Activated CD4-positive, CD25-positive, alpha-beta regulatory T cell treated with anti-CD3 and anti-CD28 coated beads, Interleukin-2, amount 50 U/mL, for 24 hours (primary cell): ENCODE measurements around the gene PCSK9.
"Not testable (repeated sequence)": the region's sequence is repeated elsewhere in the genome, so short reads cannot be mapped to it uniquely, and the experiment has no call there.

Experiments
- ATAC-seq, 2 donors: fragments of 150-1000 bp; cut with Tn5 transposase; one replicate each; pipeline ENCODE4 v1.10.0; 2021; ENCODE audit warnings: mild to moderate bottlenecking in 1 of 2, moderate library complexity in 1 of 2

PCSK9 gene

DNA sequence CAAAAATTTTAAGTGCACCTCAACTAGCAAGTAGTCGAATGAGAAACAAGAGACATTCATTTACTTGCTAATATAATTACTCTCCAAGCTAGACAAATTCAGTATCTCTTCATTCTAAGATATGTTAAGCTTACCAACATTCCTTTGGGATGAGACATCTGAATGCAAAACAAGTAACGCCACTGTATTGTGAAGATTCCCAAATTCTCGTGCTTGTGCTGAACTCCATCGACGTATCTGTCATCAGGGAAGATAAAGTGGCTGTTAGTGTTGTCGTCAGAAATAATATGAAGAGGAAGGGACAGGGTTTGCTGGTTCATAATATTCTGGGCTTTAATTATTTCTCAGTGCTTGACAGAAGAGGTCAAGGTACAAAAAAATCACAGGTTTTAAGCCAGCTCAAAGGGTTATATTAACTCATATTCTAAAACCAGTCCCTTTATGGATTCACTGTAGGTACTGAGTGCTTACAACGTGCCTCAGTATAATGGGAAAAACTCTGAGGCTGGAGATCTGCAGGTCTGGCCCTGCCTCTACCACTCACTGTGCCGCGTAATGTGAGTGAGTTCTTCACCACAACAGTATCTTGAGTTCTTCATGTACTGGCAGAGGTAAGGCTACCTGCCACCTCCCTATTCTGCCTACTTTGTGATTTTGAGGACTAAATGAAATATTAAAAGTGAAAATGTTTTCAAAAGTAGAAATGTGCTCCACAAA is 42.0 kb downstream of the PCSK9 start:
- no peak for ATAC-seq

GRCh38 chr1:55081905-55082296 is 42.6 kb downstream of the PCSK9 start:
- no peak for ATAC-seq

GRCh38 chr1:55084257-55084656 is 44.9 kb downstream of the PCSK9 start:
- no peak for ATAC-seq

GRCh38 chr1:55087439-55087838 is 48.1 kb downstream of the PCSK9 start:
- no peak for ATAC-seq

DNA sequence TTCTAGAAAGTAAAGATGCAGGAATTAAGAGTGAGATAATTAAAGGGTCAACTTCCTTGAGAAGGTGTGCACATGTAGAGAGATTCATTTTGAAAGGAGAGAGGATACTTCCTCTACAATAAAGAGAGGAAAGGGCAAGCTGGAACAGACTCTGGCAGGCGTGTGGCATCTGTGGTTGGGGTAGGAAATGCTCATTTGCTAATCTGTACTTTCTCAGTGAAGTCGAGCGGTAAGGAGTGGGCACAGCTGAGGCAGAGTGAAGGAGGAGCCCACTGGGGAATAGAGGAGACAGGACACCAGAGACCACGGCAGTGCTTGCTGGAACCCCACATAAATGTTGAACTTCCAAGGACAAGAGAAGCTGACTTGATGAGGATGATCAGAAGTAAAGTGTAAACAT is 49.1 kb downstream of the PCSK9 start:
- no peak for ATAC-seq

DNA sequence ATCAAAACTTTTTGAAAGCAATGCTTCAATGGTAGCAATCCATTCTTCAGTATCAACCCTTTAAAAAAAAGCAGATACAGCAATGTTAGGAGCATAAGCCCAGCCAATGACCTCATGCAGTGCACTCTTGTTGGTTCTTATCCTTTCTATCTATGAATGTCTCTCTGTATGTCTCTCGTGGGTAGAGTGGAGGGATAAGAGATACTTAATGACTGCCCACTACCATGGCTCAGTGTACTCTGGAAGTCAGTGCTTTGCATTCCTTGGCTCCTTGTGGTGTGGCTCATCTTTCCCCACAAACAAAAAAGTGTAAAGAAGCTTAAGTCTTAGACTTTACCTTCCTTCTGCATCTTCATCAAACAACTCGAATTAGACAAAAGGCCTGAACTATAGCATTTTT is 50.3 kb downstream of the PCSK9 start:
- no peak for ATAC-seq

DNA sequence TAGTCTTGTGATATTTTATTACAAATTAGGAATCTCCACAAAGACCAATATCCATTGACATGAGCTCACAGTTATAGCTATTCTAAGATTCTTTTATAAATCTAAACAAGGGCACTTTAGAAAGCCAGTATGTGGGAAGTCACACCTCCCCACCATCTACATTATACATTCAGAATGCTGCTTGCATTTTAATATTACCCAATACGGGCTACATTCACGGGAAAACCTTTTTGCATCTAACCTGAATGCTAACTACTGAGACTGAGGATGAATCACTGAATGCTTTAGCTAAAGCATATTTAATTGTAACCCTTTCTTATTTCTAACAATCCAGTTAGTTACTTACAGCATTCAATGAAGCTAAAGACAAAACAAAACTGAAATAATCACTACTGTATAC is 53.1 kb downstream of the PCSK9 start:
- no peak for ATAC-seq

GRCh38 chr1:55095095-55095494 is 55.7 kb downstream of the PCSK9 start:
- no peak for ATAC-seq

DNA sequence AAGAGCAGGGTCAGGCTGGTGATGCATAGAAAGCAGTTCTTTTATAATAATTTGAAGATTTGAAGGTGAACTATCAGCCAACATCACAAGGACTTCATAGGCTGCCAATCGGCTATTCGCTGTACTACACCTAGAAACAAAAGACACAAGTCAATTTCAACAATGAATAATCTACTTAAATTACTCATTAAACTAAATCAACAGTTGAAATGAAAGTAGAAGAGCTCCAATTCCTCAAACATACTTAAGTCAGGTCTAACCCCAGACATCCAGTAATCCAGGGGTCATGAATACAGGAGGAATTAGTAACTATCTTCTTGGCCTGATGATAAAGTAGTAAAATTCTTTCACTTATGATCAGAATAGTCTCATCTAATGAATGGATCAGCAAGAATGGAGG is 64.5 kb downstream of the PCSK9 start:
- ATAC-seq = no peak

- no peak for ATAC-seq
Measured at GRCh38 chr1:55107101-55107500, 67.8 kb downstream of the PCSK9 start.

DNA sequence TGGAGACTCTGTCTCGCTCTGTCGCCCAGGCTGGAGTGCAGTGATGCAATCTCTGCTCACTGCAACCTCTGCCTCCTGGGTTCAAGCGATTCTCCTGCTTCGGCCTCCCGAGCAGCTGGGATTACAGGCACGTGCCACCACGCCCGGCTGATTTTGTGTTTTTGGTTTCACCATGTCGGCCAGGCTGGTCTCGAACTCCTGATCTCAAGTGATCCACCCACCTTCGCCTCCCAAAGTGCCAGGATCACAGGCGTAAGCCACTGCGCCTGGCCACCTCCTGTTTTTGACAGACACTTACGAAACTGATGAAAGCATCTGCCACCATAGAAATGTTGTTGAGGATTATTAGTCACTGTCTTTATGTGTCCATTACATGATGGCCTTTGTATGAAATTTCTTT is 69.7 kb downstream of the PCSK9 start:
- ATAC-seq = not testable (repeated sequence)
